B cell (primary cell): ENCODE measurements around the gene CFAP251. TPM values are rescaled to one million over a fixed set of nuclear protein-coding genes. Genes with fewer than 3 reads are reported as not detected.

ENCODE experiments used
- ATAC-seq: fragments of 200-7000 bp; cut with Tn5 transposase; one replicate; pipeline ENCODE4 v1.10.0; 2021; ENCODE audit warnings: low read depth, mild to moderate bottlenecking, moderate number of reproducible peaks, moderate library complexity
- CTCF ChIA-PET: fragments of 350-600 bp; sonication (Branson Sonifier 250); formaldehyde crosslinking; loops from one replicate; lab custom pipeline; 2021; ENCODE audit warnings: antibody characterized with exemption, inconsistent platforms; lab: Charles Lee
- POLR2A ChIA-PET: fragments of 350-600 bp; sonication (Branson Sonifier 250); formaldehyde crosslinking; loops from one replicate; lab custom pipeline; 2021; ENCODE audit warnings: antibody characterized with exemption; lab: Charles Lee
- DNase-seq: peaks from one replicate; pipeline ENCODE4 v3.0.0; 2013
- H2AFZ ChIP-seq: 2 replicates; pipeline ENCODE4 v1.6.1; 2012; ENCODE audit warnings: mild to moderate bottlenecking, low read depth, low read length; ENCODE audit not compliant: insufficient read depth, poor library complexity, severe bottlenecking
- H3K27ac ChIP-seq, 2 donors: 1 replicate in 1 of 2; 2 replicates in 1 of 2; pipeline ENCODE4 v1.5.1; 2012 to 2013; ENCODE audit warnings: low read length in 2 of 2, mild to moderate bottlenecking in 2 of 2, moderate library complexity in 1 of 2
- H3K27me3 ChIP-seq, 4 experiments: fragments of 200-600 bp in 1 of 4; sonication (generic) in 1 of 4; replicated peaks in 1 of 4; 1 replicate in 2 of 4; 2 replicates in 2 of 4; pipeline versions ENCODE4 v1.6.1 to v1.7.0; 2013 to 2016; ENCODE audit warnings: low read length in 3 of 4, mild to moderate bottlenecking in 2 of 4, mixed read lengths in 1 of 4, moderate library complexity in 1 of 4; ENCODE audit not compliant: insufficient read depth in 4 of 4, control insufficient read depth in 3 of 4; ENCODE audit errors: control extremely low read depth in 1 of 4
- H3K36me3 ChIP-seq, 2 experiments: replicated peaks in 1 of 2; 1 replicate in 1 of 2; 2 replicates in 1 of 2; pipeline versions ENCODE4 v1.6.1 to v1.7.1; 2013; ENCODE audit warnings: low read length in 1 of 2; ENCODE audit not compliant: insufficient read depth in 2 of 2, control insufficient read depth in 1 of 2; ENCODE audit errors: control extremely low read depth in 1 of 2, extremely low read depth in 1 of 2
- H3K4me1 ChIP-seq, 2 donors: fragments of 200-600 bp in 1 of 2; sonication (generic) in 1 of 2; 1 replicate in 1 of 2; 2 replicates in 1 of 2; pipeline versions ENCODE4 v1.5.1 to v1.6.1; 2013 to 2017; ENCODE audit warnings: low read length in 2 of 2; ENCODE audit not compliant: control insufficient read depth in 2 of 2, insufficient read depth in 2 of 2
- H3K4me2 ChIP-seq: replicated peaks from 2 replicates; pipeline ENCODE3; 2012; ENCODE audit warnings: mild to moderate bottlenecking, low read depth, low read length; ENCODE audit not compliant: poor library complexity, severe bottlenecking
- H3K4me3 ChIP-seq, 5 experiments: fragments of 200-600 bp in 1 of 5; sonication (generic) in 1 of 5; 1 replicate in 3 of 5; 2 replicates in 2 of 5; pipeline versions ENCODE4 v1.5.1 to v1.7.0; 2011 to 2016; ENCODE audit warnings: low read length in 4 of 5, mild to moderate bottlenecking in 4 of 5, low read depth in 2 of 5, control low read depth in 1 of 5, moderate library complexity in 1 of 5; ENCODE audit not compliant: insufficient read depth in 1 of 5; ENCODE audit errors: control extremely low read depth in 1 of 5, extremely low read depth in 1 of 5
- H3K79me2 ChIP-seq: fragments of 200-600 bp; sonication (generic); one replicate; pipeline ENCODE4 v1.6.0; 2016; ENCODE audit warnings: low read length; ENCODE audit not compliant: control insufficient read depth, insufficient read depth
- H3K9ac ChIP-seq: fragments of 200-600 bp; sonication (generic); 2 replicates; pipeline ENCODE4 v1.6.1; 2017; ENCODE audit warnings: mild to moderate bottlenecking, low read length, moderate library complexity
- H3K9me3 ChIP-seq, 3 donors: one replicate each; pipeline versions ENCODE4 v1.6.1 to v1.7.1; 2013; ENCODE audit warnings: low read length in 2 of 3; ENCODE audit not compliant: control insufficient read depth in 2 of 3, insufficient read depth in 1 of 3; ENCODE audit errors: control extremely low read depth in 1 of 3
- H4K20me1 ChIP-seq: 2 replicates; pipeline ENCODE4 v1.6.0; 2012; ENCODE audit warnings: mild to moderate bottlenecking, low read length; ENCODE audit not compliant: insufficient read depth, control insufficient read depth, poor library complexity, severe bottlenecking
- H3K27ac Mint-ChIP-seq: one replicate; pipeline ENCODE4 v1.8.0; 2021; ENCODE audit warnings: mixed read lengths
- H3K27me3 Mint-ChIP-seq: one replicate; pipeline ENCODE4 v1.8.0; 2021; ENCODE audit warnings: mixed read lengths
- H3K4me1 Mint-ChIP-seq: one replicate; pipeline ENCODE4 v1.8.0; 2021; ENCODE audit warnings: mixed read lengths
- H3K4me3 Mint-ChIP-seq: one replicate; pipeline ENCODE4 v1.8.0; 2021; ENCODE audit warnings: mixed read lengths
- H3K9me3 Mint-ChIP-seq: one replicate; pipeline ENCODE4 v1.8.0; 2022; ENCODE audit warnings: mixed read lengths; ENCODE audit not compliant: insufficient read depth
- EZH2 ChIP-seq: IDR thresholded peaks from 2 replicates; pipeline ENCODE4 v1.6.1; 2012; ENCODE audit warnings: borderline replicate concordance, low read depth, mild to moderate bottlenecking, moderate library complexity, low read length; ENCODE audit not compliant: insufficient read depth, poor library complexity, severe bottlenecking
- WGBS: methylation state at CpG from one replicate; pipeline ENCODE4 v1.1.5; 2013; ENCODE audit warnings: missing lambda C conversion rate; ENCODE audit not compliant: insufficient coverage; 5-methylcytosine and 5-hydroxymethylcytosine counted together
- intact Hi-C: fragments of 100-400 bp; cut with micrococcal nuclease; formaldehyde crosslinking; loops from one replicate; pipeline ENCODE4 v1.10.0; 2022
- polyA plus RNA-seq: library from polyadenylated mRNA; depleted of rRNA; stranded (reverse); fragments of >200 nt; gene quantifications from 2 replicates; pipeline ENCODE4 v1.2.3, GENCODE V29; 2012
- total RNA-seq, 2 donors: library from RNA; stranded (reverse); fragments of 120-200 nt in 1 of 2; gene quantifications; 1 replicate in 1 of 2; 2 replicates in 1 of 2; pipeline versions ENCODE4 v1.2.3 to v1.2.4, GENCODE V29; 2013 to 2022
- TF ChIP-seq, protein P1 (sequence below): fragments of 200-600 bp; IDR thresholded peaks from one replicate; pipeline ENCODE4 v1.8.0; 2022; ENCODE audit warnings: antibody characterized with exemption, mild to moderate bottlenecking

CFAP251 gene
- total and polyA plus RNA-seq, 2 donors (not counting 1 experiment from before 2014, with no cell fraction given), result 0.22 to 1.6 TPM

DNA sequence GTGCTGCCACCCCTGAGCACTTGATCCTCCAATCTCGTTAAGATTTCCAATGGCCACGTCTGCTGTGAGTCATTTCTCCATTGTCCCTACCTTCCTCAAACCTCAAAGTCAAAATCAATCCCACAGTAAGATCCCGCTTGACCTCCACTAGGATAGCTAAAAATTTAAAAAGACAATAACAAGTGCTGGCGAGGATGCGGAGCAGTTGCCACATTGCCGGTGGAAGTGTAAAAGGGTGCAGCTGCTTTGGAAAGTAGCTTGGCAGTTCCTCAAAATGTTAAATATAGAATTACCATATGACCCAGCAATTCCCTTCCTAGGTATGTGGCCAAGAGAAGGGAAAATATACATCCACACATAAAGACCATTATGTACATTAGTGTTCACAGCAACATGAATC lies 93.8 kb downstream of the CFAP251 start:
- ATAC-seq (no peak), DNase-seq (no peak)
- peaks cover 33 to 40% of the 10 kb centered on the region in 2 donors for H3K4me1 ChIP-seq
- H3K4me1 Mint-ChIP-seq, result peaks cover 41% of the 10 kb centered on the region
- no peaks in the 10 kb centered on the region for H3K9me3 Mint-ChIP-seq
- ChIA-PET CTCF (interaction anchor here (1.5 to 1.6 kb wide), 2 partner anchors 9 to 94 kb away, joined by 5 to 6 read pairs; partner anchors contain the start of genes BCL7A and CFAP251), POLR2A (interaction anchor here (0.7 to 1.0 kb wide), 2 partner anchors 9 to 32 kb away, joined by 3 to 4 read pairs; no protein-coding TSS in a partner anchor)
- H3K4me2 ChIP-seq, result no peak overlapping the region
- no peaks in the 10 kb centered on the region for H4K20me1 ChIP-seq
- intact Hi-C loops, result no loop called here
- no peaks in the 10 kb centered on the region for H3K27me3 Mint-ChIP-seq
- H3K79me2 ChIP-seq, result peaks cover 34% of the 10 kb centered on the region
- H3K36me3 ChIP-seq, result no peaks in the 10 kb centered on the region
- H3K27me3 ChIP-seq, result no peaks in the 10 kb centered on the region
- WGBS, result 90% methylated on average over 2 of the region's 6 CpGs
- H3K27ac ChIP-seq, result no peak overlapping the region
- no peak for TF ChIP-seq EZH2
- TF ChIP-seq, protein P1, sequence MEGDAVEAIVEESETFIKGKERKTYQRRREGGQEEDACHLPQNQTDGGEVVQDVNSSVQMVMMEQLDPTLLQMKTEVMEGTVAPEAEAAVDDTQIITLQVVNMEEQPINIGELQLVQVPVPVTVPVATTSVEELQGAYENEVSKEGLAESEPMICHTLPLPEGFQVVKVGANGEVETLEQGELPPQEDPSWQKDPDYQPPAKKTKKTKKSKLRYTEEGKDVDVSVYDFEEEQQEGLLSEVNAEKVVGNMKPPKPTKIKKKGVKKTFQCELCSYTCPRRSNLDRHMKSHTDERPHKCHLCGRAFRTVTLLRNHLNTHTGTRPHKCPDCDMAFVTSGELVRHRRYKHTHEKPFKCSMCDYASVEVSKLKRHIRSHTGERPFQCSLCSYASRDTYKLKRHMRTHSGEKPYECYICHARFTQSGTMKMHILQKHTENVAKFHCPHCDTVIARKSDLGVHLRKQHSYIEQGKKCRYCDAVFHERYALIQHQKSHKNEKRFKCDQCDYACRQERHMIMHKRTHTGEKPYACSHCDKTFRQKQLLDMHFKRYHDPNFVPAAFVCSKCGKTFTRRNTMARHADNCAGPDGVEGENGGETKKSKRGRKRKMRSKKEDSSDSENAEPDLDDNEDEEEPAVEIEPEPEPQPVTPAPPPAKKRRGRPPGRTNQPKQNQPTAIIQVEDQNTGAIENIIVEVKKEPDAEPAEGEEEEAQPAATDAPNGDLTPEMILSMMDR, result no peak
- no peak overlapping the region for H3K27ac Mint-ChIP-seq
- no peaks in the 10 kb centered on the region for H3K9me3 ChIP-seq
- H3K4me3 Mint-ChIP-seq, result no peak overlapping the region
- no peak overlapping the region for H2AFZ ChIP-seq
- no peak overlapping the region for H3K4me3 ChIP-seq
- no peak overlapping the region for H3K9ac ChIP-seq

DNA sequence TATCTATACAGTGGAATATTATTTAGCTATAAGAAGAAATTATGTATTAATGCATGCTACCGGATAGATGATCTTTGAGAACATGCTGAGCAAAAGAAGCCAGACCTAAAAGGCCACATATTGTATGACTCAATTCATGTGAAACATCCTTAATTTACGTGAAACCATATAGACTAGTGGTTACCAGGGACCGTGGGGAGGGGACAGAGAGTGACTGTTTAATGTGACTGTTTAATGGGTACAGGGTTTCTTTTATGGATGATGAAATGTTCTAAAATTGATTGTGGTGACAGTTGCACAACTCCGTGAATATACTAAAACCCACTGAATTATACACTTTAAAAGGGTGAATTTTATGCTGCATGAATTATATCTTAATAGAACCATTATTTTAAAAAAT lies 94.7 kb downstream of the CFAP251 start:
- POLR2A ChIA-PET, result interaction anchor here (0.7 to 1.2 kb wide), 5 partner anchors 9 to 449 kb away, joined by 3 read pairs; no protein-coding TSS in a partner anchor
- CTCF ChIA-PET, result interaction anchor here (0.7 to 1.3 kb wide), 2 partner anchors 10 to 91 kb away, joined by 3 read pairs; no protein-coding TSS in a partner anchor
- Histone ChIP-seq H3K79me2 (peaks cover 32% of the 10 kb centered on the region), H2AFZ (no peak overlapping the region), H3K4me1 (peaks cover 23 to 31% of the 10 kb centered on the region in 2 donors), H3K4me3 (no peak overlapping the region), H4K20me1 (no peaks in the 10 kb centered on the region), H3K4me2 (no peak overlapping the region), H3K27me3 (no peaks in the 10 kb centered on the region), H3K27ac (no peak overlapping the region), H3K36me3 (no peaks in the 10 kb centered on the region), H3K9me3 (peaks cover 0 to 3% (median under 1%) of the 10 kb centered on the region in 3 donors), H3K9ac (no peak overlapping the region)
- intact Hi-C loops, result no loop called here
- peaks cover 32% of the 10 kb centered on the region for H3K4me1 Mint-ChIP-seq
- WGBS, result no CpG with 5 or more reads among the region's 4 CpGs
- TF ChIP-seq, protein P1, result no peak
- no peak for TF ChIP-seq EZH2
- no peaks in the 10 kb centered on the region for H3K27me3 Mint-ChIP-seq
- H3K4me3 Mint-ChIP-seq, result no peak overlapping the region
- peak overlapping the region; percentile 3 for H3K27ac Mint-ChIP-seq
- H3K9me3 Mint-ChIP-seq, result peaks cover under 1% of the 10 kb centered on the region
- DNase-seq (no peak), ATAC-seq (no peak)
